ENCODE results near the gene ARL14EPL. TPM values are rescaled to one million over a fixed set of nuclear protein-coding genes. Genes with fewer than 3 reads are reported as not detected.

ARL14EPL gene
- polyA plus RNA-seq: not detected

DNA sequence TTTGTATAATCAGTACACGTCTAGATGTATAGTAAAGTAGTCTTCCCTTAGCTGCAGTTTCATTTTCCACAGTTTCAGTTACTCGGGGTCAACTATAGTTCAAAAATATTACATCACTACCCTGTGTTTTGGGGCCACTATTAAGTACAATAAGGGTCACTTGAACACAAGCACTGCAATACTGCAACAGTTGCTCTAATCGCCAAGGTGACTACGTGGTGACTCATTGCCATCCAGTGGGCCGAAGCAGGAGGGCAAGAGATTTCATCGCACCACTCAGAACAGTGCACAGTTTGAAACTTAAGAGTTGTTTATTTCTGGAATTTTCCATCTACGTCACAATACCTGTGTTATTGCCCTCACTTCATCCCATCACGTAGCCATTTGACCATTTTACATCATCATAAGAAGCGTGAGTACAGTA, at the start of gene ARL14EPL:
Gene ARL14EPL (plus strand): TSS at position 379 of the 424 bp plus-strand sequence. CDS start 18,994 bp downstream, outside the sequence.
- H3K36me3 Mint-ChIP-seq: peaks cover 0 to 5% (median 0%) of the 10 kb centered on the region in 3 donors
- no peak within 1 kb of the TSS for H3K27ac Mint-ChIP-seq
- H3K4me1 Mint-ChIP-seq: peaks cover 0 to 4% of the 10 kb centered on the region in 2 donors
- DNase-seq: no peak
- no peaks in the 10 kb centered on the region for H3K9me3 Mint-ChIP-seq
- H3K27me3 Mint-ChIP-seq (ENCODE audit: low read depth in 3 of 3): peaks cover 1 to 10% (median 6%) of the 10 kb centered on the region in 3 donors
- no peak within 1 kb of the TSS for H3K4me3 Mint-ChIP-seq

DNA sequence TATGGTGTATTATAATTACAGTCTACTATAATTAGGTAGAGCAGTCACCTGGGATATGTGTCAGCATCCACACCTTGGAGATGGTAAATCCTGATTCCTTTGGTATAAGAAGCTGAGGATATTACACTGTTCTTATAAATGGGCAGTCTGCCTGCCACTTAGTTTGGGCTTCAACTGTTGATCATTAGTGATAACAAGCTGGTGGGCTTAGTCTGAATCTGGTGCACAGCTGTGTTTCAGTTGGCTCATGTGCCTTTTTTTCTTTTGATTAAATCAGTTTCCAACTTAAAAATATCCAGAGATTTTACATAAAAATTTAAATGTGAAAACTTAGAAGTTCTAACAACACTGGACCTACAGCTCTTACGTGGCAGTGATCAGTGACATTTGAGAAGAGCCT, 48.8 kb upstream of the ARL14EPL start:
- Mint-ChIP-seq H3K36me3 (no peaks in the 10 kb centered on the region), H3K9me3 (peaks cover 0 to 2% (median 0%) of the 10 kb centered on the region in 6 donors), H3K4me1 (no peaks in the 10 kb centered on the region), H3K4me3 (no peak overlapping the region), H3K27me3 (ENCODE audit: low read depth in 3 of 3) (peaks cover 0 to 4% (median 2%) of the 10 kb centered on the region in 3 donors), H3K27ac (no peak overlapping the region)
- DNase-seq: no peak

DNA sequence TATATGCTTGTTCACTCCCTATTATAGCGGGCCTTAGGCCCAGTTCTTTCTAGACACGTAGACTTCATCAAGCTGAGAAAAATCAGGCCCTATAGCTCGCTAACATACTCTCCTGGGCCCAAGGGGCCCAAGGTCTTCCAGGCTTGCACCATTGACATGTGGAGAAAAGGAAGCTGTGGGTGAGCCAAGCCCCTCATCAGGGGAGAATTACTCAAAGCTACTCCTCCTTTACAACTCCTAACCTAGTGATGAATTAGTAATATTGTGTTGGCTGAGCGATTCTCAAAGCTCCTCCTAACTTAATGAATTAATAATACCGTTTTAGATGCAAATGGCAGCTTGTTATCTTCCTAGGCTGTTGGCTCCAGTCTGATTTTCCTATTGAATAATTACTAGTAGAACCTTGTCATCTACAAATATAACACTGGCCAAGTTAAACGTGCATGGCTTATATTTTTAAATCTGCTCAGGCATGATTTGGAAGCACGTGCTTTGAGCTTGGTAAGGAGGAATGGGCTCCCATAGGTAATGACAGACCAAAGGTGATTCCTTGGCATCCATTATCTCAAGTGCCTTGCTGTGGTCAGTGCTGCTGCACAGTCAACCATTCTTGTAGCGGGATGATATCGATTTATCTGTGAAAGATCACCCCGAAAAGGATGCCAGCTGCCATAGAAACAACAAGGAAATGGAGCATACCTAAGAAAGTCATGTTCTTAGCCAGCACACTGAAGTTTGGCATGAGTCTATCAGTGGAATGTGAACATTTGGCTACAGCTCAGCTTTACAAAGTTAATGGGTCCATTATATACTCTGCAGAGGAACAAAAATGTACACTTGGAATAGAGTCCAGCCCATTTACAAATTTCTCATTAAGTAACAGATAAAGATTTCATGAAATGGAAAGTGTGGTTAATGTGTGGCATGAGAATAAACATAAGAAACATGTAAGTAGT, 46.2 kb upstream of the ARL14EPL start:
- H3K4me1 Mint-ChIP-seq: no peaks in the 10 kb centered on the region
- no peaks in the 10 kb centered on the region for H3K36me3 Mint-ChIP-seq
- peaks cover 0 to 5% (median 3%) of the 10 kb centered on the region in 3 donors for H3K27me3 Mint-ChIP-seq (ENCODE audit: low read depth in 3 of 3)
- no peaks in the 10 kb centered on the region for H3K9me3 Mint-ChIP-seq
- H3K4me3 Mint-ChIP-seq: no peak overlapping the region
- no peak for DNase-seq
- H3K27ac Mint-ChIP-seq: no peak overlapping the region

DNA sequence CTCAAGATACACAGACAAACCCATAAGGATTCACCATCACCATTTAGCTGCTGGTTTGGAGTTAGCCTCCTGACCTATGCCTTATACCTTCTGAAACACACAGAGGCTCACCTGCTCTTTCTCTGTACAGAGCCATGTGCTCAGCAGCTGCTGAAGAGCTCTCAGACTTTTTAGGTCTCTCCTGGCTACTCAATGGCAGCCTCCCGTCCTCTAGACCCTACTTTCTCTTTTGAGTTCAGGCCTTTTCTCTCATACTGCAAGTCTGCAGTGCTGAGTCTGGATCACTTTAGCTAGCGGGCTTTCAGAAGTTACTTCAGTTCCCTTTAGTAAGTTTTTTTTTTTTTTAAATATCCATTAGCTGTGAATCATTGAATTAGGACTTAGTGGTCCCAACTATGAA, 44.3 kb upstream of the ARL14EPL start:
- peaks cover 0 to 7% (median 2%) of the 10 kb centered on the region in 3 donors for H3K27me3 Mint-ChIP-seq (ENCODE audit: low read depth in 3 of 3)
- H3K4me1 Mint-ChIP-seq: no peaks in the 10 kb centered on the region
- DNase-seq: no peak
- H3K36me3 Mint-ChIP-seq: no peaks in the 10 kb centered on the region
- no peaks in the 10 kb centered on the region for H3K9me3 Mint-ChIP-seq
- H3K4me3 Mint-ChIP-seq: no peak overlapping the region
- no peak overlapping the region for H3K27ac Mint-ChIP-seq

DNA sequence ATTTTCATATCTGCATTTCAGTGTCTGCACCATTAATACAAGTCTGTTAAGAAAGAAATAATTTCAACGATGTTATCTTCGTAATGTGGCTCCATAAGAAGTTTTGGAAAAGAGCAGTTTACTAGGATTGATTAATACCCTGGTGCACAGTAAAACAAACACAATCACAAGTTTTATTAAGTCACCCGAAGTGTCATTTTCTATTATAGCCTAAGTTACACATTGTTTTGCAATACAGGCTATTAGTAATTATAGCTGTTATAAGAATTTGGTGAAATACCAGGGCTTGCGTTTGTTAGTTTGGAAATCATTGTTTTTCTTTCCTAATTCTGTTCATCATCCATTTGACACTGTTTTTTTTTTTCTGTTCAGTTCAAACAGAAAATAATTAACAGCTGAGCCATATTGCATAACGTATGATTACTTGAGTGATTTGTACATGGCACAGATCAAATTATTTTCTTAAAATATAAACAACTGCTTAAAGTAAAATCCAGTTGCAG, 39.4 kb upstream of the ARL14EPL start:
- Mint-ChIP-seq H3K36me3 (no peaks in the 10 kb centered on the region), H3K27ac (no peak overlapping the region), H3K4me3 (no peak overlapping the region), H3K4me1 (no peaks in the 10 kb centered on the region), H3K27me3 (ENCODE audit: low read depth in 3 of 3) (peaks cover 0 to 10% (median 2%) of the 10 kb centered on the region in 3 donors), H3K9me3 (peaks cover 0 to 2% (median 0%) of the 10 kb centered on the region in 6 donors)
- no peak for DNase-seq

DNA sequence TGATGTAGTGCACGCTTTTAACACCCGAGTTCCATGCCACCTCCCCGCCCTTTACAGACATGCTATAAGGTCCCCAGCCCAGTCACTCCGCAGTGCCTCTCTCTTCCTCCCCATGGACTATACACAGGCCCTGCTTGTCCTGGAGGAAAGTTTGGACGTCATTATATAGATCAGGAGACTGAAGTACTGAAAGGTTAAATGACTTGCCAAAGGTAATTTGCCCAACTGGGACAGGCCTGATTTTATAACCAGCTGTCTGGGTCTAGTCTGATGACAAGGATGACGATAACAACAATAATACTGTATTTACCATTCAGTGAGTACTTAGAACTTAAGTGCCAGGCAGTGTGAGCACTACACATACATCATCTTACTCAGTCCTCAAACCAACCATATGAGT, 36.9 kb upstream of the ARL14EPL start:
- Mint-ChIP-seq H3K27me3 (ENCODE audit: low read depth in 3 of 3) (peaks cover 0 to 10% (median 0%) of the 10 kb centered on the region in 3 donors), H3K4me1 (no peaks in the 10 kb centered on the region), H3K27ac (no peak overlapping the region), H3K36me3 (no peaks in the 10 kb centered on the region), H3K4me3 (no peak overlapping the region), H3K9me3 (peaks cover 0 to 2% (median 0%) of the 10 kb centered on the region in 6 donors)
- no peak for DNase-seq

DNA sequence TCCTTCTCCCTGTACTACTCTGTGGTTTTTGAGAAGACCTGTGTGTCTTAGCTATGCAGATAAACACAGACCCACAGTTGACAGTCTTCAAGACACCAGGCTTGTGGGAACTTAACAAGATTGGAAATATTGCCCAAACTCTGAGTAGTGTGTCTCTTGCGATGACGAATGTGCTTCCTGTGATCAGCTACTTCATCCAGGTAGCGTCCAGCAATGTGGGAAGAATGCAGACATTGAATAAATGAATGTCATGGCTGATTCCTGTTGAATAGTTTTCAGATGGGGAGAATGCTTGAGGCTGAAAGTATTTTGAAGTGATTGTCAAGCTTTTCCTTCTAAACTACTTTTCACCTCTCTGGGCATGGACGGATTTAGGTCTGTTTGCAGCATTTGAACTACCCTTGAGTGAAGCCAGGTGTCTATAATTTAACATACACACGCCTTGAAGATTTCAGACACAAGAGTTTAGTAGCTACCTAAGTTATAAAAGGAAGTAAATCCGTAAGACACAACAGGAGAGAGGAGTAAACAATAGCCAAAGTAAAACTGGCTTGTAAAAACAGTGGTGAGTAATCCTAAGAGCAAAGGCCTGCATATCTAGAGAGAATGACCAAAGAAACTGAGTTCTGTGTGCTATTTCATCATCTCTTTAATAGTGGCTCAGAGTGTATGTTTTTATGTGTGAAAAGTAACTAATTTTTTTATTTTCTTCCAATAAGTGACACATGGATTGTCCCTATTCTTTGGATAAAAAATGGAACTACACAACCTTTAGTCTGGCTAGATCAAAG, 30.0 kb upstream of the ARL14EPL start:
- no peak overlapping the region for H3K27ac Mint-ChIP-seq
- no peak for DNase-seq
- no peaks in the 10 kb centered on the region for H3K4me1 Mint-ChIP-seq
- H3K36me3 Mint-ChIP-seq: no peaks in the 10 kb centered on the region
- no peaks in the 10 kb centered on the region for H3K9me3 Mint-ChIP-seq
- no peak overlapping the region for H3K4me3 Mint-ChIP-seq
- H3K27me3 Mint-ChIP-seq (ENCODE audit: low read depth in 3 of 3): no peaks in the 10 kb centered on the region

DNA sequence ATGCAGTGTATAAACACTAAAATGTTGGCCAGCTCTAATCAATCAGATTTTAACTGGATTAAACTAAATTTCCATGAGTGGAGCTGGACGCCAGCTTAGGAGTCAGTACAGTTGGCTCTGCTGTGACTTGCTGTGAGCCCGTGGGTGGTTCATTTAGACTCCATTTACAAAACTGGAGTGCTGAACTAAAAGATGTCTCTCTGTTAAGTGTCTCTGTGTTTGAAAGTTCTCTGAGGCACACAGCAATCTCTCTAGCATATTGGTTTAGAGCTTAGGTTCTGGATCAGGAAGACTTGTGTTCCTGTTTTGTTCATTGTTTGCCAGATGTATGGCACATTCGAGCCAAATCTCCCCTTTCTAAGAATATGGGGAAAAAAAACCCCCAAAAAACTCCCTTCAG, 28.0 kb upstream of the ARL14EPL start:
- Mint-ChIP-seq H3K27me3 (ENCODE audit: low read depth in 3 of 3) (no peaks in the 10 kb centered on the region), H3K4me1 (no peaks in the 10 kb centered on the region), H3K27ac (no peak overlapping the region), H3K36me3 (no peaks in the 10 kb centered on the region), H3K9me3 (no peaks in the 10 kb centered on the region), H3K4me3 (no peak overlapping the region)
- no peak for DNase-seq

DNA sequence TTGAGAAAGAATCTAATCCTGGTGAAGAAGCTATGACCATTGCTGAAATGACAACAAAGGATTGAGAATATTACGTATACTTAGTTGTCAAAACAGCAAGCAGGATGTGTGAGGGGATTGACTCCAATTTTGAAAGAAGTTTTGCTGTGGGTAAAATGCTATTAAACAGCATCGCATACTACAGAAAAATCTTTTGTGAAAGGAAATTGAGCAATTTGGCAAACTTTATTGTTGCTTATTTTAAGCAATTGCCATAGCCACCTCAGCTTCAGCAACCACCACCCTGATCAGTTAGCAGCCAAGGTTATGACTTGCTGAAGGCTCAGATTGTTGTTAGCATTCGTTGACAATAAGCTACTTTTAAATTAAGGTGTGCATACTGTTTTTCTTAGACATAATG, 22.5 kb upstream of the ARL14EPL start:
- DNase-seq: no peak
- Mint-ChIP-seq H3K4me1 (no peaks in the 10 kb centered on the region), H3K27me3 (ENCODE audit: low read depth in 3 of 3) (peaks cover 0 to 4% (median 0%) of the 10 kb centered on the region in 3 donors), H3K9me3 (no peaks in the 10 kb centered on the region), H3K36me3 (no peaks in the 10 kb centered on the region), H3K27ac (no peak overlapping the region), H3K4me3 (no peak overlapping the region)

DNA sequence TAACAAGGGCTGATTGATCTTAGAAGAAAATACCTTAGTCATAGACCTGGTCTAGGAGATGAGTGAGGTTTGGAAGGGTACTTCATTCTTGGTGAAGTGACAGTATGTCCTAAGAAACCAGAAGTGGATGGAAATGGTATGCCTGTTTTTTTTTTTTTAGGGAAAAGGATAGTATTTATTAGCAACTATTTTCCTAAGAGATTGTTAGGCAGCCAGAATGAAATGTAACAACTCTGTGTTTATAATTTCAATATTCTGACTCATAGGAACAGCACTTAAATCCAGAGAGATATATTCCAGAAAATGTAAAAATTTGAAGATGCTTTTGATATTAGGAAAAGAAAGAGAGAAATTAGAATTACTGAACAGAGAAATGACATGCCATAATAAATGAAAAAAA, 21.2 kb upstream of the ARL14EPL start:
- no peak for DNase-seq
- Mint-ChIP-seq H3K4me1 (no peaks in the 10 kb centered on the region), H3K27ac (no peak overlapping the region)

DNA sequence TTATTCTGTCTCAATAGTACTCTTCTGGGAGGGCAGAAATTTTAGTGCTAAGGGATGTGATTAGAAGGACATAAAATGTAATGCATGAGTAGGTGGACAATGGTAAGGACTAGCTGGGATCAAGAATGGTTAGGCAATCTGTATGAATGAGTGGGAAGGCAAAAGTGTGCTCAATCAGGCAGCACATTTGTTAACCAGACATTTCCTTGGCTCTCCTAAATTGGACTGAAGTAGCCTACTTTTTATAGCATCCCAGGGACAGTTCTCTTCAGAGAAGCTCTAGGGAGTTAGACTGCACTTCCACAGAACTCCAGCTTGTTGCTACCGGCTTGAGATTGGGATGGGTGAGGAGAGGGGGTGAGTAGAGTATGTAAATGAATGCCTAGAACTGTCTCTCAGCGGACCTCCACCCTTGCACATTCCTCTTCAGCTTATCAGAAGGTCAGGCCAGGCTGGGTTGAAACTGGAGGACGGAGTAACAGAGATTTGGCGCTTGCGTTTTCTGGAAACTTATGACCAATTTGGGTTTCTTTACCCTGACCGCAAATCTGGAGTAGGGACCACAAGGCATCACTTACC, 19.0 kb upstream of the ARL14EPL start:
- H3K27me3 Mint-ChIP-seq (ENCODE audit: low read depth in 3 of 3): peaks cover 0 to 4% (median 2%) of the 10 kb centered on the region in 3 donors
- H3K36me3 Mint-ChIP-seq: no peaks in the 10 kb centered on the region
- no peak overlapping the region for H3K4me3 Mint-ChIP-seq
- no peaks in the 10 kb centered on the region for H3K4me1 Mint-ChIP-seq
- H3K27ac Mint-ChIP-seq: no peak overlapping the region
- DNase-seq: no peak
- no peaks in the 10 kb centered on the region for H3K9me3 Mint-ChIP-seq

More for the DNA sequence above, 21.2 kb upstream of the ARL14EPL start:
- no peak overlapping the region for H3K4me3 Mint-ChIP-seq
- no peaks in the 10 kb centered on the region for H3K9me3 Mint-ChIP-seq
- peaks cover 0 to 4% (median 0%) of the 10 kb centered on the region in 3 donors for H3K27me3 Mint-ChIP-seq (ENCODE audit: low read depth in 3 of 3)
- H3K36me3 Mint-ChIP-seq: no peaks in the 10 kb centered on the region

DNA sequence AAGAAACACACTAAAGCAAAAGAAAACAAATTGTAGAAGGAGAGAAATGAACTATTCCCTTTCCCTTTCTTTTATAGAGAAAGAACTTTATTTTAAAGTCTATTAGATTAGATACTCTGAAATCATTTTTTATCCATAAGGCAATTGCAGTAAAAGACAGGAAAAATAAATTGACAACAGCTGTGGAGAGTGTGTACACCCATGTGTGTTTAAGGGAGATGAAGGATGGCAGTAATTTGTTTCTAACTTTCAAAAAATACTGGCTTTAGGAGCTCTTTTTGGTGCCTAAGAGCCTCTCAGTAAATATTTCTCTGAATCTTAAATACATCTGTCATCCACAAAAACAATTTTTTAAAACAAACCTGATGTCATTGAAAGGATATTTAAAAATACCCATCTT, 18.3 kb upstream of the ARL14EPL start:
- H3K36me3 Mint-ChIP-seq: no peaks in the 10 kb centered on the region
- peaks cover 0 to 4% (median 2%) of the 10 kb centered on the region in 3 donors for H3K27me3 Mint-ChIP-seq (ENCODE audit: low read depth in 3 of 3)
- H3K27ac Mint-ChIP-seq: no peak overlapping the region
- H3K9me3 Mint-ChIP-seq: no peaks in the 10 kb centered on the region
- H3K4me3 Mint-ChIP-seq: no peak overlapping the region
- no peak for DNase-seq
- H3K4me1 Mint-ChIP-seq: no peaks in the 10 kb centered on the region

DNA sequence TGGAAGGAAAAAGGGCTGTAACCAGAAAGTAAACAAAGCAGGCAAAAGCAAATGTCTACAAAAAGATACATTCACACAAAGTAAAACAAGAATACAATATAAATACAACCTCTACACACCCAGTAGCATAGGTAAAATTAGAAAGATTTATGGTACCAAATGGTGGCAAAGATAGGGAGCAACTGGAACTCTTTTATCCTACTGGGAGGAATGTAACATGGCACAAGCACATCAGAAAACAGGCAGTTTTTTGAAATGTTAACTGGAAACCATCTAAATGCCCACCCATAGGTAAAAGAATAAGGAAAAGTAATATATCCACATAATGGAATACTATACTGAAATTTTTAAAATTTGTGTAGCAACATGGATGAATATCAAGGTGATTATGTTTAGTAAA, 8.7 kb upstream of the ARL14EPL start:
- no peaks in the 10 kb centered on the region for H3K9me3 Mint-ChIP-seq
- peaks cover 0 to 5% (median 0%) of the 10 kb centered on the region in 3 donors for H3K36me3 Mint-ChIP-seq
- peaks cover 0 to 3% (median 3%) of the 10 kb centered on the region in 3 donors for H3K27me3 Mint-ChIP-seq (ENCODE audit: low read depth in 3 of 3)

More for the DNA sequence above, 8.7 kb upstream of the ARL14EPL start:
- no peak overlapping the region for H3K27ac Mint-ChIP-seq
- H3K4me1 Mint-ChIP-seq: no peaks in the 10 kb centered on the region
- DNase-seq: no peak
- H3K4me3 Mint-ChIP-seq: no peak overlapping the region
